ENCODE data around the gene ANAPC10.
"Not testable (repeated sequence)": the region's sequence is repeated elsewhere in the genome, so short reads cannot be mapped to it uniquely, and the experiment has no call there.

Gene ANAPC10

GRCh38 chr4:145000656-145001055 is 97.3 kb downstream of the ANAPC10 start:
- DNase-seq, result not testable (repeated sequence)

GRCh38 chr4:144989306-144989705 is 108.7 kb downstream of the ANAPC10 start:
- DNase-seq, result no peak

- no peak for DNase-seq
Observed at GRCh38 chr4:144985531-144985930, 112.5 kb downstream of the ANAPC10 start.

GRCh38 chr4:144985014-144985413 is 113.0 kb downstream of the ANAPC10 start:
- no peak for DNase-seq

GRCh38 chr4:144984241-144984640 is 113.8 kb downstream of the ANAPC10 start:
- no peak for DNase-seq

- DNase-seq, result no peak
Observed at GRCh38 chr4:144975718-144976117, 122.3 kb downstream of the ANAPC10 start.

- DNase-seq, result no peak
Observed at GRCh38 chr4:144970597-144970996, 127.4 kb downstream of the ANAPC10 start.

- no peak for DNase-seq
Observed at GRCh38 chr4:144969821-144970220, 128.2 kb downstream of the ANAPC10 start.

- no peak for DNase-seq
Observed at GRCh38 chr4:144968606-144969005, 129.4 kb downstream of the ANAPC10 start.

GRCh38 chr4:144967161-144967560 is 130.8 kb downstream of the ANAPC10 start:
- DNase-seq, result no peak

GRCh38 chr4:144962300-144962699 is 135.7 kb downstream of the ANAPC10 start:
- DNase-seq, result no peak

GRCh38 chr4:144955104-144955503 is 142.9 kb downstream of the ANAPC10 start:
- no peak for DNase-seq

- no peak for DNase-seq
Observed at GRCh38 chr4:144954230-144954629, 143.8 kb downstream of the ANAPC10 start.

- DNase-seq, result no peak
Observed at GRCh38 chr4:144948421-144948820, 149.6 kb downstream of the ANAPC10 start.

- no peak for DNase-seq
Observed at GRCh38 chr4:144948009-144948408, 150.0 kb downstream of the ANAPC10 start.
